GM12892 (cell line): ENCODE results near the gene ERFL.
A peak's percentile ranks its signal among the peaks of the same experiment; 100 is the strongest.

Experiments
- DNase-seq: peaks from one replicate; pipeline ENCODE4 v3.0.0; 2011; ENCODE audit not compliant: insufficient read length
- FAIRE-seq: peaks from 2 replicates; lab custom pipeline; 2011; peaks lifted over from hg19 to GRCh38; lab: Jason Lieb, UNC
- POLR2A ChIP-seq: IDR thresholded peaks from 2 replicates; pipeline ENCODE4 v1.6.1; 2011; ENCODE audit warnings: low read depth, low read length, control low read depth
- POLR2AphosphoS5 ChIP-seq: IDR thresholded peaks from 2 replicates; pipeline ENCODE4 v1.6.1; 2011; ENCODE audit warnings: low read depth, low read length, control low read depth
- TAF1 ChIP-seq: IDR thresholded peaks from 2 replicates; pipeline ENCODE4 v1.6.1; 2011; ENCODE audit warnings: low read depth, mild to moderate bottlenecking, control low read depth, low read length, borderline replicate concordance

Gene ERFL

DNA sequence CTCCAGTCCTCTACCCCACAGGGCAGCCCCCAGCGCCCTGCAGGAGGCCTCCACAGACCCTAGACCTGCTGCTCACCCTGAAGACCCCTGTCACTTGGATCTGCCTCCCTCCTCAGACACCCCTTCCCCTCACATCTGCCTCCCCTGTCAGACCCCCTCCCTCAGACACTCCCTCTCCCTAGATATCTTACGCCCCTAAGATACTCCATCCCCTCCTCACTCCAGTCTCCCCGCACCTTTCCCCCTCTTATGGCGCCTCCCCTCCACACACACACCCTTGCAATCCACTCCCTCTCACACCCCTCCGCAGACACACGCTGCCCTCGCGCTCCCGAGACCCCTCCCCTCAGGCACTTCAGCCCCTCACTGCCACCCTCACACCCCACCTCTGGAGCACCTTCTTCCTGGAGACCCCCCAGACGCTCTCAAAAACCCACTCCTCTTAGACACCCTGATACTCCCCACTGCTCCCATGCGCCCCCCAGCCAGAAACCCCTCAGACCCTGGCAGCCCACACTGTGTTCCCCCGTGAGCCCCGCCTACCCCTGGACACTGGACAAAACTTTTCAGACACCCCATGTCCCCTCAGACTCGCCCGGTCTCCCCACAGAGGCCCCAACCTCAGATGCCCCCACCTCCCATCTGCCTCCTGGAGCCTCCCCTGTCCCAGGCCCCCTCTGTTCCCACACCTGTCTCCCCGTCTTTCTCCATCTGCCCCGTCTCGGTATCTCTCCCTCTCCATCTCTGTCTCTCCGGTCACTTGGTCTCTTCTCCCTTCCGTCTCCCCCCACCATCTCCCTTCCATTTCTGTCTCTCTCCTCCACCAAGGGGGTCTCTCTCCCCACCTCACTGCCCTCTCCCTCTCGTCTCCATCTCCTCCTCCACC, 14.5 kb downstream of the ERFL start:
- FAIRE-seq (no peak), DNase-seq (no peak)
- TF ChIP-seq TAF1 = no peak
- no peak for TF ChIP-seq POLR2AphosphoS5
- TF ChIP-seq POLR2A = no peak

DNA sequence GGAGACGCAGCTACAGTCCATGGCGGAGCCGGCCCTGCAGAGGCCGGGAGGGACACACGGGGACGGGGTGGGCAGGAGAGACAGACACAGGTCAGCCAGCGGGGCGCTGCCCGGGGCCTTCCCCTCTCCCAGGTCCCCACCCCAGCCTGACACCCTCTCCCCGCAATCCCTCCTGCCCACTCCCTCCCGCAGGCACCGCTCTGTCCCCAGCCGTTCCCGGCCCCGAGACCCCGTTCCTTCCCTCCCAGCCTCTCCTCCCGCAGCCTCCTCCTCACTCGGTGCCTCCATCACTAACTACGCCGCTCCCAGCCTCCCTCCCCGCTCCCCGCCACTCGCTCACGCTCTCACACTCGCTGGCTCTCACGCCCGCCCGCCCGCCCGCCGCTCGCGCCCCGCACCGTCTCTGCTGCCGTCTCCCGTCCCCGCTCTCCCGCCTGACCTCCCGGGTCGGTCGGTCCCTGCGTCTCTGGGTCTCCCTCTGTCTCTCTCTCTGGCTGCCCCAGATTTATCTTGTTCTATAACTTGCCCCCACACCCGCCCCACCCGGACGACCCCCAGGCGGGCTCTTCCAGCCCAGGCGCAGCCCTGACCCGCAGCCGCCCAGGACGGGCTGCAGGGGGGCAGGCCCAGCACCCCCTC, 15.2 kb downstream of the ERFL start:
- FAIRE-seq (no peak), DNase-seq (no peak)
- TF ChIP-seq POLR2A = no peak
- no peak for TF ChIP-seq POLR2AphosphoS5
- TF ChIP-seq TAF1 = no peak

DNA sequence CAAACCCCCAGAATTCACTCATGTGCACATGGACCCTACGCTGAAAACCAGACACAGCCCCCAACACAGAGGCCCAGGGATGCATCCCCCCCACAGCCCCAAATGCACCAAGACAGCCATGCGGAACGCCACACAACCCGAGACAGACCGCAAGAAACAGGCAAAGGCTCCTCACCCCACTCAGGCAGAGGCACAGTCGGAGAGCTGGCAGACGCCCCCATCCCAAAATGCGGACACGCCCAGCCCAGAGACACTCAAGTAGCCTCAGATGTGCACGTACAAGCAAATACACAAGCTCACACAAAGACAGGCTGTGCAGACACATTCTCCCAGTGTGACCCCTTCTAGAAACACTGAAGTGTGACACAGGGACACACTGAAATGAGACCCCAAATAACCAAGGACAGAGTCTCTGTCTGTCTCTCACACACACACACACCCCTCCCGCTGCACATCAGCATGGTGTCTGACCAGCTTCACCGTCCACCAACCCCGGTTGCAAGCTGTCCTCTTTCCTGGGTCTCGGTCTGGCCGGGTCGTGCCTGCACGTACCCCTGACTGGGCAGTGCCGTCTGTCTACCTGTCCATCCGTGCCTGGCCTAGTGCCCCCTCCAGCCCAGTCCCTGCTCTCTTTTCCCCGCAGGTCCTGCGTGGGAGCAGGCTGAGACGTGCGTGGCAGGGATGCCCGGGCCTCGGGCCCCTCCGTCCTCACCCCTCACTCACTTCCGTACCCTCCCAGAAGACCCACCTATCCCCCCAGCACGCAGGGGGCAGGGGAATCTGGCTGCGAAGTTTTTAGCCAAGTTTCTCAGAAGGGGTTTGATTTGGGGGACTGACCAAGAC, 16.1 kb downstream of the ERFL start:
- DNase-seq (no peak), FAIRE-seq (no peak)
- TF ChIP-seq TAF1 = no peak
- TF ChIP-seq POLR2A = peak; percentile 12; the same call in 1 of the 2 replicates
- peak; percentile 51; the same call in 1 of the 2 replicates for TF ChIP-seq POLR2AphosphoS5

DNA sequence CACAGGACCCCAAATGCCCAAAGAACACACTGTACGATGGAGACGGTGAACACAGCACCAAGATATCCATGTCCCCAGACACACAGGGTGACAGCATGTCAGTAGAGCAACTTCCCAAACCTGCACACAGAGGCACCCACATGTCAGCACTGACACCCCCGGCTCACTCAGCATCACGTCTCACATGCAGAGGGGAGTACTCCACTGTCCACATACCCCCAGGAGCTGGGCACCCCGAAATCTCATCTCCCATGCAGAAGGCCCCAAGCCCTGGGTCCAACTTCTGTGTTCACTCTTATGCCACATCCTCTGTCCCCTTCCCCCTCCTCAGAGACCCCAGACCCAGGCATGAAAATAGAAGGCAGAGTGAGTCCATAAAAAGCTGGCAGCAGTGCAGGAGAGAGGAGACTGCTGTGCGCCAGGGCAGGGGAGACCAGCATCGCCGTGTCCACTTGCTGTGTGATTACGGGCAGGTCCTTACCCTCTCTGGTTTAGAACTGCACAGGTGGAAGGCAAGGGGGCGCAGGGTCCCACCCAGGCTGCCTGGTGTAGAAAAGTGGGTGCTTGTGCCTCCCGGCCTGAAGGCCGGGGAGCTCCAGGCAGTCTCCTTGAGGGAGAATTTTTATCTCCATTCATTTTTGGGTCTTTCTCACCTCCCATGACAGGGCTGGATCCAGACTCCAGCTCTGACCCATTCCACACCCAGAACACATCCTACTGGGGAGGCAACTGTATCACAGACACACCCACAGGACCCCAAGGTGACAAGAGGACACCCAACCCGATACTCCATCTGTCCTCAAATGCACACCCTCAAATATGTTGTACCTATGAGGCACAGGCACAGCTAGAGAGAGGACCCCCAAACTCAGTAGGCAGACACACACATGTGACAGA, 17.0 kb downstream of the ERFL start:
- no peak for DNase-seq
- no peak for TF ChIP-seq TAF1
- TF ChIP-seq POLR2A = no peak
- TF ChIP-seq POLR2AphosphoS5 = no peak
- no peak for FAIRE-seq

DNA sequence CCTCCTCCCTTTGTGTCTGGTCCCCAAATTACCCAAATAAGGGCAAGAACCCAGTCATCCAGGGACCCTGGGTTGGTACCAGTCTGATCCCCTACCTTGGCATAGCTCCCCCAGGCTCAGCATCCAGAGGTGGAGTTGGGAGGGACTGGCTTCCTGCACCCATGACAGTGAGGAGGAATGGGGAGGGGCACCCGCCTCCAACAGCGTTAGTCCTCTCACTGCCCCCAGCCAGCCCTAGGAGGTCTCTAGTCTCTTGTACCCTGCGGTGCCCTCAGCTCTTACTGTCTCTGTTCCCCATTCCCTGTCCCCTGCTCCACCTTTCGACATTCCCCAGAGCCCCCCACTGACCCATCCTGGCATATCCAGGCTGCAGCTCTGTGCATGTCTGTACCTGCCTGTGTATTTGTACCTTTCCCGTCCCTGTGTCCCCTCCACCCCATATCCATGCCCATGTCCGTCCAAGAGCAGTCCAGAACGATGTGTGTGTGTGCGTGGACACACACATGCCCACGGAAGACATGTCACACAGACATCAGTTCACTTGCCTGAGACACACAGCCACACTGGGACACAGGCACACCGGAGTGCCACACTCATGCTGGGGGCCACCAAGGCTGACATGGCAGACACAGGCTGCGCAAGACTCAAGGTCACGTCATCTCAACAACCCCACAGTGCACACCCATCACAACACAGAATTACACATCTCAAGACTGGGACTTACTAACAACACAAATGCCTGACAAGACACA, 17.8 kb downstream of the ERFL start:
- TF ChIP-seq TAF1 = no peak
- TF ChIP-seq POLR2AphosphoS5 = no peak
- no peak for TF ChIP-seq POLR2A
- FAIRE-seq (no peak), DNase-seq (no peak)

DNA sequence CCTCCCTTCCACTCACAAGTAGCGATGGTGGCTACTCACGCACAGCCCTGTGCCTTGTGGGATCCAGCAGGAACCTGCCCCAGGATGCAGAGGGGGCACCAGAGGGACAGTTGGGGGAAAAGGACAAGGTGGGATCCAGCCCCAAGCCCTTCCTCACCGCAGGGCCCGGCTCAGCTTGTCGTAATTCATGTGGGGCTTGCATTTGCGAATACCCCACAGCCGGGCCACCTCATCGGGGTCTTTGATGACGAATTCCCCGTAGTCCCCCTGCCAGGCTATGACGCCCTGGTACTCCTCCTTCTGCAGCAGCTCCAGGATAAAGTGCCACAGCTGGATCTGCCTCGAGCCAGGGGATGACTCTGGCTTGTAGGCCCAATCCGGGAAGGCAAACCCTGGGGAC, 18.5 kb downstream of the ERFL start:
- no peak for DNase-seq
- TF ChIP-seq POLR2AphosphoS5 = peak; percentile 41; the same call in 1 of the 2 replicates
- TF ChIP-seq TAF1 = no peak
- no peak; the same call in 1 of the 2 replicates for TF ChIP-seq POLR2A
- no peak for FAIRE-seq

DNA sequence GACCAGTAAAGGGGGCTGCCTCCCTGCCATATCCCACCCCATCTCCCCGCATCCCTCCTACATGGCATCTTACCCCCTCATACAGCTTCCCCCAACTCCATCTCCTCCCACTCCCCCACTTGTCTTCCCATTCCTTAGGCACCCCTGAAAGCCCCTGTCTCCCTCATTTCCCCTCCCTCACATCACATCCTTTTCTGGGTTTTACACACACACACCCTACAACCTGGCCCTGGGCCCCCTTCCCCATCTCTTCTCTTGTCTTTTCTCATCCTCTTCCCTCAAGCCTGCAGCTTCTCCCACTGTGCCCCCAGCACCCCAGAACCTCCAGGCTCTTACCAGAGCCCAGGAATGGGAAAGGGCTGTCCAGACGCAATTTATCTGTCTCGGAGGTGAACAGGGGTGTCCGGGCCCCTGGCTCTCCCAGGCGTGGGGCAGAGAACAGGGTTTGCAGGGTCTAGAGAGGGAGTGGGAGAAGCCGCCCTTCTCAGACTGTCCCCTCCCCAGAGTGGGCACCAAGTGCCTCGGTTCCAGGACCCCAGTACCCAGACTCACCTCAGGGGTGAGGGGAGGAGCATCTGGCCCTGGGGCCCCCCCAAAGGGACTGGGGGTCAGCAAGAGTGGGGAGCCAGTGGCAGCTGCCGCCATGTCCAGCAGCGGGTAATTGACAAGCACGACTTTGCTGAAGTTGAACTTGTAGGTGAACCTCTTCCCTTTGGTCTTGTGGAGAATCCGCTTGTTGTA, 19.4 kb downstream of the ERFL start:
- TF ChIP-seq POLR2A (no peak), POLR2AphosphoS5 (no peak)
- DNase-seq (no peak), FAIRE-seq (no peak)

DNA sequence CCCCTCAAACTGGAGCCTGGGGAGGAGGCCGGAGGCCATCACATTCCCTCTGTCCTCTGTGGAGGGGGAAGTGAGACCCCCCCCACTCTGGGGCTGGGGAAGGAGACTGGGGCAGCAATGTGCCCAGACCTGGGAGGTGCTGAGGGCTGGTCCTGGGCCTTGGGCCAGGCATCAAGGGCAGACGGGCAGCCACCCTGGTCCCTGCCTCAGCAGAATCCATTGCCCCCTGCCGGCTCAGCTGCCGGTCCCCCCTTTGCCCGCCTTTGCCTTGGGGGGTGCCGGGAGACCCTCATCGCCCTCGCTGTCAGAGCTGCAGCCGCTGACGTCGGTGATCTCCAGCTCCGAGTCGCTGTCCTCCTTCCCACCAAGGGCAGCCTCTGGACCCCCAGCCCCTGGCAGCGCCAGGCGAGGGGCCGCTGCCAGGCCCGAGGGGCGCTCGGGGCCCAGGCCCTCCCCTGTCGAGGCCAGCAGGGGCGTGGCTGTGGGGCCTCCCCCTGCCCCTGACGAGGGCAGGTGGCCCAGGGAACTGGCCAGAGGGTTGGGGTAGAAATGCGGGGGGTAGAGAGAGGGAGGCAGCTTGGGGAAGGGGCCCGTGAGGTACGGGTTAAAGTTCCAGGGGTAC, 20.1 kb downstream of the ERFL start:
- no peak for DNase-seq
- FAIRE-seq = no peak
- TF ChIP-seq POLR2A = no peak
